ENCODE measurements around the gene MYH7B.

Gene MYH7B

DNA sequence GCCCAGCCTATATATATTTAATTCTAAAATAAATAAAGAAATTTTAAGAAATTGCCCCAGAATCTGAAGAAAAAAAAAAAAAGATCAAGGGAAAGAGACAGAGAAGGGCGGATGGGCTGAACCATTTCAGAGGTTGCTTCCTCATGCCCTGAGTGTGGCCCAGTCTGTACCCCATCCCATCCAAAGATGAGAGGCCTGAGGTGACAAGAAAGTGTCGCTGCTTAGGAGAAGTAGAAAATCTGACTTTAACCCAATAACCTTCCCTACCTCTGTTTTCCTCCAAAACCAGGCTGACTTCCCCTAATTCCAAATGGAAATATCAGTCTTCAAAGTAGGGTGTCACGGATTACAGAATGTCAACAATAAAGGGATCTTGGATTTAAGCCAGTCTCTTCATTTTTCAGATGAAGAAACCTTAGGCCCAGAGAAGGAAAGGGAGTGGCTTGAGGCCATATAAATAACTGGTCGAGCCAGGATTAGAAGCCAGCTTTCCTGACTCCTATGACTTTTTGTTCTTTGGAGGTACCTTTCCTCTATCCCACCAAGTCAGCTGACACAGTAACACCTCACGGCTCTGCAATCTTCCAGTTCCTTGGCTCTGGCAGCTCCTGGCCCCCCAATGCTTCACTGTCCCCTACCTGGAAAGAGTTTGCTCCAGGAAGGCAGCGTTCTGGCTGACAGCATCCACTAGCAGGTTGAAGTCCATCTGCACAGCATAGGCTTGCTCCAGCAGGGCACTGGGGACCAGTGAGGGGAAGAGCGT is 10.2 kb upstream of the MYH7B start:
- DNase-seq: no peak

DNA sequence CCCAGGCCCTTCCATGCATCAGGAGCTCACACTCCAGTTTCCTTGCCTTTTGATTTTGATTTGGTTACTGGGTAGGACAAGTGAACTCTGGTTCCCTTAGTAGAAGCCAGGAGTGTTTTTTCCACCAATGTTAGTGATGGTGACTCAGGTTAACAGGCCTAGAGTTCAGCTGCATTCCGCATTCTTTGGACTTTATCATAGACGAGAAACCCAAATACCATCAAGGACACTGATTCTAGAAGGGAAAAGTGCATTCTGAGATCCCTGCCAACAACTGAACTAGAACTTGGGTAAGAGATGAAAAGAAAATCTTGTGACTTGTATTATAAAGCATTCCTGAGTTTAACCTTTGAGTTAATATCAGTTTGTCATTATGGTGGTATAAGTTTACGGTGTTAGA is 9.0 kb upstream of the MYH7B start:
- no peak for DNase-seq

DNA sequence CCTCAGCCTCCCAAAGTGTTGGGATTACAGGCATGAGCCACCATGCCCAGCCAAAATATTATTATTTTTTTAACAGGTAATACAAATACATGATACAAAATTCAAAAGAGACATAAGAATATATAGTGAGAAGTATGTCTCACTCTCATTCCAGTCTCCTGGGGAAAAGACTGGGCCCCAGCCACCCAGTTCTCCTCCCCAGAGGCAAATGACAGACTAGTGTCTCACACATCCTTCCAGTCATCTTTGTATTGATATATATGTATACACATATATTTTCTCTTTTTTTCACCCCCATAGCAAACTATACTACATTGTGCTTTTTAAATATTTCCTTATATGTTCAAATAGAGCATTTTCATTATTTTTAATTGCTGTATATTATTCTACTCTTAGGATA is 8.3 kb upstream of the MYH7B start:
- DNase-seq: no peak

DNA sequence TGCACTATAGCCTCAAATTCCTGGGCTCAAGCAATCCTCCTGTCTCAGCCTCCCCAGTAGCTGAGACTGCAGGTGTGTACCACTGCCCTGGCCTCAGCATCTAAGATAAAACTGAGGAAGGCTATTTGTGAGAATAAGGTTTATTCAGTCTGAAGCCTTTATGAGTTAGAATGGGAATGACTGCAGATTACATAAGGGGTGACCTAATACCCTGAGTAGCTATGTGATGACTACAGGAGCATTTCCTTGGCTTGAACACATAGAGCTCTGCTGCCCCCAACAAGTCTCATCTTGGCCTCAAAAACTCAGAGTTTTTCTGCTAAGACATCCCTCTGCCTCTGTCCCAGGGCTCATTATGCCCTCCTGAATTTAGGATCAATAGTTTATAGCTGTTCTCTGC is 7.6 kb upstream of the MYH7B start:
- DNase-seq: peak; percentile 34

DNA sequence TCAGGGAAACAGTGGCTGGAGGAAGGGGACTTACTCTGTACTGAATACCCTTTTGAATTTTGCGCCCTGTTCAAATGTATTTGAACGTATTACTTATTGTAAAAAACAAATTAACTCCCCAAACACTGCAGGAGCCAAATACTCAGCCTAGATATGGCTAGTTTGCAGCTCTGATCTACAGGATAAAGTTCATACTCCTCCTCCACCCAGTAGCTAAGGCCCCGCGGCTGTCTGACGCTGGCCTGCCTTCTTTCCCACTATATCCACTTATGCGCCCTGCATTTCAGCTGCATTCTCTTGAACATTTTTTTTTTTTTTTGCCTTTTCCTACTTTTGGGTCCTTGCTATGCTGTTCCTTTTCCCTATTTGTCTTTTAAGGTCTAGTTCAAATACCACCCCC is 6.5 kb upstream of the MYH7B start:
- no peak for DNase-seq

DNA sequence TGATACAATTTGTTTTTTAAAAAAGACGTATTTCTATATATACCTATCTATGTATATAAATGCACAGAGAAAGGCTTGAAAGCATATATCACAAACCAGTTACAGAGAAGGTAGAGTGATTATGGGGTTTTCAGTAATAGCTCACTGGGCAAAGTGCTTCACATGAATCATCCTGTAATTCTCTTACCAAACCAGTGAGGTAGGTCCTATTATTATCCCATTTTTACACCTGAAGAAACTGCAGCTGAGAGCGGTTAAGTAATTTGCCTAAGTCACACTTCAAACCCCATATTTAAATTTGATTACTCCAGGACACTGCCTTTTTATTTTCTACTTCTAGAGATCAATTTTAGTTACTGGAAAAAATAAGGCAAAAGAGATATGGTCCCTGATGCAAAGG is 4.4 kb upstream of the MYH7B start:
- DNase-seq: no peak

DNA sequence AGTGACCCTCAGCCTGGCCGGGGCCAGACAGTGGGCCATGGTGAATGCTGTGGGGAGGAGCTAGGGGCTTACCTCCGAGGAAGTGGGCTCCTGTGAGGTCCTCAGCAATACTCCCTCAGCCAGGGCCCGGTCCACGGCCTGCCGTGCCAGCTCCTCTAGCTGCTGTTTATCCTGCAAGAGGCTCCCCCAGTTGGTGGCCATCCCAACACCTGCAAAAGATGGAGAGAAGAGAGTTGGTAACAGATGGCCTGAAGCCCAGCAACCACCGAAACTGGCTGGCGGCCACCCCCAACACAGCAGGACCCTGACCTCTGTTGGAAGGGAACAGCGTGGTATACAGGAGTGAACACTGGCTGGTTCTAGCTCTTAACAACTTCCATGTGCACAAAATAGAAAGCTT is 4.0 kb upstream of the MYH7B start:
- DNase-seq: no peak

DNA sequence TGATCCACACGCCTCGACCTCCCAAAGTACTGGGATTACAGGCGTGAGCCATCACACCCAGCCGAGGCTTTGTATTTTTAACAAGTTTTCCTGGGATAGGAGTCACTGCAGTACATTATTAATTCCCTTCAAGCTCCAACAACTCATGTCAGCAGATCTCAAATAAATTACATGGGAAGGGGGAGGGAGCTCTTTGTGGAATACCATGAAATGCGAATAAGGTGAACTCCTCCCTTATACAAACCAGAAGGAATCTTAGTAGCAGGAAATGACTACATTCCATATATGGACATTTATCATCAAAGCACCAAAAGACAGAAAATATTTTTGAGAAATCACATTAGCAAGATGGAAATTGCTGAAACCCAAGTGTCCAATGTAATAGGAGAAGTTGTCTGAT is 3.0 kb upstream of the MYH7B start:
- no peak for DNase-seq

DNA sequence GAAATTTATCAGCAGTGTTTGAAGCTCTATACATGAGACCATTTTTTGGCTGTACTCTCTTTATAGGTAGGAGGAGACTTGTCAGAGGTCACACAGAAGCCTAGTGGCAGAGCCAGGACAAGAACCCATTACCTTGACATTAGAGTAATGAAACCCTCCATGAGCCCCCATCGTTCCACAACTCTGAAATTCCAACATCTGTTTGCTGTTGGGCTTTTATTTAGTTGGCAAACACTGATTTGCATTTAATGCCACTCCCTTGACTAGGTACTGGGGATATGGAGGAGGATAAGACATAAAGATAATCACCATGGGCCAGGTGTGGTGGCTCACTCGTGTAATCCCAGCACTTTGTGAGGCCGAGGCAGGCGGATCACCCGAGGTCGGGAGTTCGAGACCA is 1.7 kb upstream of the MYH7B start:
- DNase-seq: no peak

DNA sequence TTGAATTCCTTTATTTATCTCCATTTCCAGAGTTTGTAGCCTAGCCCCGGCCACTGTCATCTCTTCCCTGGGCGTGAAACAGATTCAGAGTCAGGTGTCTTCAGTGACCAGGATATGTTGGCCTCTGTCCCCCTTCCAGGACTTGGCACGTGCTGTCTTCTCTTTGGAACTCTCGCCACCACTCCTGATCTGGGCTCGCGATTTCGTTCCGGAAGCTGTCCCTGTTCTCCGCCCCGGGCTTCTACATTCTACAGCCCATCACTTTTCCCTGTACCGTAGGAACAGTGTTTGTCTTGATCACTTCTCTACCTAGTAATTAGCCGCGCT is 801 bp upstream of the MYH7B start:
- no peak for DNase-seq

DNA sequence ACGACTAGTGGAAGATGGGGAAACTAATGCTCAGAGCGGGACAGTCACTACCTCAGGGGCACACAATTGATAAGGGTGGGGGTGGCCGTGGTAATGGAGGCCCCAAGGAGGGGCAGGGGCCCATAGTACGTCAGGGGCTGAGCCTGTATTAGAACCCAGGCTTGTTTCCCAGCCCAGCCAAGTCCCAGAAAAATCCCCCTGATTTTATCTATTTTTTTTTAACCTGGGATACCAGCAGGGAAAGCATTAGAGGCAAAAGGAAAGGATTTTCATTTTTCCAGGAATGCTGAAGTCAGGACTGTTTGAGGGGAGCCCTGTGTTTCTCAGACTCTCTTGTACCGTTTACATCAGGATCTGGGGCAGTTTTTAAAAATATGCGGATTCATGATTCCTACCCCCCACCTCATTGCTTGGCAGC is 382 bp downstream of the MYH7B start:
- no peak for DNase-seq

DNA sequence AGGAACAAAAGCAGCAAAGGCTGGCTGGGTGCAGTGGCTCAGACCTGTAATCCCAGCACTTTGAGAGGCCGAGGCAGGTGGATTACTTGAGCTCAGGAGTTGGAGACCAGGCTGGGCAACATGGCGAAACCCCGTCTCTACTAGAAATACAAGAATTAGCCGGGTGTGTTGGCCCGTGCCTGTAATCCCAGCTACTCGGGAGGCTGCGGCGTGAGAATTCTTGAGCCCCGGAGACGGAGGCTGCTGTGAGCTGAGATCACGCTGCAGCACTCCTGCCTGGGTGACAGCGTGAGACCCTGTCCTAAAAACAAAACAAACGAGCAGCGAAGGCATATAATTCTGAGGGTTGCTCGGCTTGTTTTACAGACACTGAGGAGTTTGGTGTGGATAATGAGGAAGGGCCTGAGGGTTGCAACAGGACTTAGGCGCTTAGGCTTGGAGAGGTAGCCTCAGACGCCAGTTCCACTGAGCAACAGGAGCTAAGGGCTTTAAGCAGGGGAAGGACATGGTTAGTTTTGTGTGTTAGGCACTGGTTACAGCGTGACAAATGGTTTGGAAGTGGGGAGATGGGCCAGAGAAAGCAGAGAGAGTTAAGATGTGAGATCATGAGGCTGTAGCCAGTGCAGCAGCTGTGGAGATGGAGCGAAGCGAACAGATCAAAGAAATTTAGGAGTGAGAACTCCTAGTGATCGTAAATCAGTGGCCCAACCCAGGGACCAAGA is 1.2 kb downstream of the MYH7B start:
- no peak for DNase-seq

DNA sequence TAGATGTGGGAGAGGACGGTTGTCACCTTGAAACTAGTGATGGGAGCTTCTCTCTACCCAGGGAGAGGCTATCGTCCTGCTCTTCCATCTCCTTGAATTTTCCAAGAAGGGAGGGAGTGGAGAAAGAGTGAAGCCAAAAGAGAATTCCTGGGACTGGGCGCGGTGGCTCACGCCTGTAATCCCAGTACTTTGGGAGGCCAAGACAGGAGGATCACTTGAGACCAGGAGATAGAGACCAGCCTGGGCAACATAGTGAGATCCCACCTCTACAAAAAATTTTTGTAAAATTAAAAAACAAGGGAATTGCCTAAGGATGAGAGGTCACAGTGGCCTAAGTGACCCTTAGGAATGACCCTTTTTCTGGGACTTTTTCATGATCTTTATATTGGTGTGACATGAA is 8.8 kb downstream of the MYH7B start:
- DNase-seq: no peak

DNA sequence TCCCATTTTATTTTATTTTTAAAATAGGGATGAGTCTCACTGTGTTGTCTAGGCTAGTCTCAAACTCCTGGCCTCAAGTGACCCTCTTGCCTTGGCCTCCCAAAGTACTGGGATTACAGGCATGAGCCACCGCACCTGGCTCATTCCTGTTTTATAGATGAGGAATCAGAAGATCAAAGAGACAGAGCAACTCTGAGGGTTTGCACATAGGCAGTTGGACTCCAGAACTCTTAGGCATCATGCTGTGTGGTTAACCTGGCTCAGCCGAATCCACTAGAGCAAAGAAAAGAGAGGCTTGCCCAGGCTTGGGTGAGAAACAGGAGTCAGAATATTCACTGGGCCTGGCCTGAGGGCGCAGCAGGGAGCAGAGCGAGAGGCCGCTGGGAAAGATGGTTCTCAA is 9.4 kb downstream of the MYH7B start:
- DNase-seq: no peak

DNA sequence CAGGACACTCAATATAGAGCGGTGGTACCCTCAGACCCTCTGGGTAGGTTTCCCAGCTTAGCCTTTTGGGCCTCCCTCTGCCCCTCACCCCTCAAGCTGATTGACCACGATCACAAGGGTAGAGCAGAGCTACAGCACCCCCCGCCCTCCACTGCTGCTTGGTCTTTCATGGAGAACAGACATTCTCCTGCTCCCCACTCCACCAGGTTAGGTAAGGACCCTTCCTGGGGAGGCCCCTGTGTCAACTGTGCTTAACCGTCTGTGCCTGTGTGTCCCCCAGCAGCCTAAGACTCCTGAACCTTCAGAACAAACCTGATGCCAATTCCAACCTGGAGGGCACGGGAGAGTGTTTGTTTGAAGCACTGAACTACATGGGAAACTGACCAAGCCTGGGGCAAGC is 11.8 kb downstream of the MYH7B start:
- no peak for DNase-seq

DNA sequence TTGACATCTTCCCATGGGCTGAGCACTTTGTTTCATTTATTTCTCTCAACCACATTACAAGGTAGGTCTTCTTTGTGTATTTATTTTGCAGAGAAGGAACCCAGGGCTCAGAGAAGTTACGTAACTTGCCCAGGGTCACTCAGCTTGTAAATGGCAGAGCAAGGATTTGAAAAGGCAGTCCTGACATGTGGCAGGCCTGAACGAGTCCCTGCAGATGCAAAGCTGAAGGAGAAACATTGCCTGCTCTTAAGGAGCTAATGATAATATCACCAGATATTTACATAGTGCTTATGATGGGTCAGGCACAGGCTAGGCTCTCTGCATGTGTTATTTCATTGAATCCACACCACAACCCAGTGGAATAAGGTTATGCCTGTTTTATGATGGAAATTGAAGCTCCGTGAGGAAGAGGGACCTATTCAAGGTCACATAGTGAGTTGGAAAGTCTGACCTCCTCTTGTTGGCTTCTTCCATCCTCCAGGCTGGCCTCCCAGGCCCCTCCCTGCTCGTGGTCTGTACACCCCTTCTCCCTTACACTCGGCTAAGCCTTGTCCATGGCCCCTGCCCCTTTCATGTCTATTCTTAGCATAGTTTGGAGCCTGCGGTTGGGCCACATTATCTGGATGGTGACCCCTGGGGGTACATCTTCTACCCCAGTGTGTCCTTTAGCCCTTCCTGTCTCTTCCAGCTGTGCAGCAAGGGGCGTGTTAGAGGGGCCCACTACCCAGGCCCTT is 12.5 kb downstream of the MYH7B start:
- no peak for DNase-seq

DNA sequence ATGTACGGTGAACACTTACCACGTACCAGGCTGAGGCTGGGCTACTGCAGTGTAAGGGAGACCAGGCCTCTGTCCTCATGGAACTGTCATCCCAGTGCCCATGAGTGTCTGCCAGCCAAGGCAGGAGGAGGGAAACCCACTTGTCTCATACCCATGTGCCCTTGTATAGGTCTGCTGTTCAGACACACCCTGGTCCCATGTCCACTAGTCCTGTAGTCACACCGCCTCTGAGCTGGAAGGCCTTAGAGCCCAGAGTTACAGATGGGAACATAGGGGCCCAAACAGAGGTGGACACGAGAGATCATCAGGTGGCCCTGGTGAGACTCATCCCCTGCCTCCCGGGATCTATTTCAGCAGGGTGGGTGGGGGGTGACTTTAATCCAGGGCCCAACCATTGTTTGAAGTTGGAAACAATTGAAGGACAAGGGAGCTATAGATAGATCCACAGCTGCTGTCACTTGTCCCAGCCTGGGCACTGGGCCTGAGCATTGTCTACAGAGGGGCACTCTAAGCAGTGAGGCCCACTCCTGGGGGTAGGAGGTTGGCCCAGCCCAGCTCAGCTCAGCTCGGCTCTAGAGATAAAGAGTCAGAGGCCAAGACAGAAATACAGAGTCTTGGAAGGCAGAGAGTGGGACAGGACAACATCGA is 14.6 kb downstream of the MYH7B start:
- no peak for DNase-seq

DNA sequence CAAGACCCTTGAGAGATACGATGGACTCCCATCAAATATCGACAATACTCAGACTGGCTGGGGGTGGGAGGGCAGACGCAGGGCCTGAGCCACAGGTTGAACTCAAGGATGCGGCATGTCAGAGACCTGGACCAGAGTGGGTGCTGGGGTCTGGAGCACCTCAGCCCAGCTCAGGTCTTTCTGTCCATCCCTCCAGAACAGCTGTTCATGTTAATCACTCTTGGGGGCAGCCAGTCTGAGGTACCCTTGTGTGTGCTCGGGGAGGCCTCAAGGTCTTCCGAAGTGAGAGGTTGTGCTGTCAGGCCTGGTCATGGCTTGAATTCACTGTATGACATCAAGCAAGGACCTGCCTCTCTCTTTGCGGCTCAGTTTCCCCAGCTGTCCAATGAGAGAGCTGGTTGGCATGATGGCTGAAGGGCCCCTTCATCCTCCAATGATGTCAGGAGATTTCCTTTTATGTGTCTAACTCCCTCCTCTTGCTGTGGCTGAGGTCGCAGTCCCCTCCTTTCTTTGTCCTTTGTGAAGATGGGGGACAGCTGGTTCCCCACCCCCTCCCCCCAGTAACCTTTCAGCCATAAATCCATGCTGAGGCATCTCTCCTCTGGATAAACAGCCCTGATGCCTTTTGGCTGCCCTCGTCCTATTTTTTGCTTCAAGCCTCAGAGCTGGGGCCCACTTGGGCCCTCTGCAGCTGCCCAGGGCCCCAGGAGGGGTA is 15.3 kb downstream of the MYH7B start:
- no peak for DNase-seq

DNA sequence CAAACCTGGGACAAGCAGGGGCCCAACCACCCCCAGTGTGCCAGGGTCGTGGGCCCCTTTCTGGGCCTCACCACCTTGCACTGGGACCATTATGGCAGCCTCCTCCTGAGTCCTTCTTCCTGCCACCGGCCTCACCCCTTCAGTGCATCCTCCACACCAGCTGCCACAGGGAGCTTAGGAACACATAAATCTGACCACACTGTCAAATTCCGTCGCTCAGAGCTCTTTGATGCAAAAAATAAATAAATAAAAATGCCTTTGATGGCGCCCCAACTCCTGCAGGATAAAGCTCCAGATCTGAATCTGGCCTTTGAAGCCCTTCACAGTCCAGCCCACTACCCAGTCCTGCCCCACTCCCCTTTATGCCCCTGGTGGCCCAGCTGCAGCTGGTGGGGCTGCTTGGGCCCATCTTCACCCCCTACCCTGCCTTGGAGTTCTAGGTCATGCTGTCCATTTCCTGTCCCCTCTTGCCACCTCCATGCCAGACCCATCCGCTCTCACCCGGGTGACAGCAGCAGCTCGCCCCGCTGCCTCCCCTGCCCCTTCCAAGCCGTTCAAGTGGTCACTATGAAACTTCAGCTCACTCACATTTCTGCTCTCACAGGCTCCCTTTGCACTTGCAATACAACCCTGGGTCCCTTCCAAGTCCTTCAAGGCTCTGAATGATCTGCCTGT is 16.0 kb downstream of the MYH7B start:
- no peak for DNase-seq

DNA sequence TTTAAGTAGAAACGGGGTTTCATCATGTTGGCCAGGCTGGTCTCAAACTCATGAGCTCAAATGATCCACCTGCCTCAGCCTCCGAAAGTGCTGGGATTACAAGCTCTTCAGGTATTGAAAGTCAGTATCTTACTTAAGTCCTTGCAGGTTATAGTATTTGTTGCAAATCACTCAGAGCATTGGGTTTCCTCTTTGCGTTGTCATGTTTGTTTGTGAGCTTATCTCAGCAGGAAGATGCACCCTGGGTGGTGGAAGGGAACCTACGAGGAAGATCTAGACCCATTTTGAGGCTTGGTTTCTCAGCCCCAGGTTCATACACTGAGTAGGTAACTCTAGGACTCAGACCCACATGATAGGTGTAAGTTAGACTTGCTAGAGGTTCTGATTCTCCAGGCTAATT is 18.6 kb downstream of the MYH7B start:
- no peak for DNase-seq

DNA sequence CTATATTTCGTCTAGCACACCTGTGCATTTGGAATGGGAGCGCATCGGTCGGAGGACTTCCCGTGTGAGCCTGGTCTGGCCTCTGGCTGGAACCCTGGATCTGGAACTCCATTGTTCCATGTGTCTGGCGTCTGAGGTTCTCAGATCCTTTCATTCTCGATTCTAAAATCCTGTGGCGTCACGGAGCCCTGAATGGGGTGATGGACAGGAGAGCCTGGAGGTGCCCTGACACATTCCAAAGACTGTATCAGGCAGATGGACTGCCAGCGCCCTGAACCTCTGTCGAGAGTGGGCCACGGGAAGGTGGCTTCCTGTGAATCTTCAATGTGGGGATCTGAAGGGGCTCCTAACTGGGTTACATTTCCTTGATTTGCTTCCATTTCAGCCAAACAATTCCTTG is 20.6 kb downstream of the MYH7B start:
- no peak for DNase-seq

DNA sequence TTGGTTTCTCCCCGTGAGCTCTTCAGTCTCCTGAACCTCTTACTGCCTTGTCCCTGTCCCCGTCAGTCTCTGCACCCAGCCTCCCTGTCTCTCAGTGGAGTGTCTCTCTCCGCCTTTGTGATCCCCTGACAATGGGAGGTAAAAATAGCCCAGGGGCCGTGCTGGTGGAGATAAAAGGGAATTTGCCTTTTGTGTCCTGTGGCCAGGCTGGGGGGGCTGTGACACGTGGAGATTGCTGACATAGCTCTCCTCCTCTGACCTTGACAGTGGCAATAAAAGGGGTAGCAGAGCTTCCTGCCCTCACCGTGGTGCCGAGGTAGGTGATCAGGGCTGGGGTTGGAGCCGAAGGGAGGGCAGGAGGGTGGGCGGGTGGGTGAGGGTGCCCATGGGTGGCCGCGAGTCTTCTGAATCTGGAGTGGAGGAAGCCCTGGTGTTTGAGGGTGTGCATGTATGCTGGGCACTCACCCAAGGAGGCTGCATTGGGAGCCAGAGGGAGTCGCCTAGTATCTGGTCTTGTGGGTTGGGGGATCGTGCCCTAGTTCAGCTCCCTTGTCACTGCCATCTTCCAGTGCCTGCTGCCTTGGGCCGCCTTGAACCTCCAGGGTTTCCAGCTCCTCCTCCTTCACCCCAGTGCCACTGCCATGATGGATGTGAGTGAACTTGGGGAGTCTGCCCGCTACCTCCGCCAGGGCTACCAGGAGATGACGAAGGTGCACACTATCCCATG is 21.9 kb downstream of the MYH7B start:
- DNase-seq: no peak
